HG03442 (cell line): ENCODE data around the gene HHATL.

Experiments used
- ATAC-seq: cut with Tn5 transposase; IDR thresholded peaks from one replicate; pipeline ENCODE4 v1.9.1; 2021; ENCODE audit warnings: mild to moderate bottlenecking, moderate library complexity; ENCODE audit not compliant: unreplicated experiment

Gene HHATL

GRCh38 chr3:42713747-42714146 is 11.1 kb upstream of the HHATL start:
- ATAC-seq: no peak

GRCh38 chr3:42712688-42713372 is 10.2 kb upstream of the HHATL start:
- no peak for ATAC-seq

GRCh38 chr3:42712344-42712648 is 9.7 kb upstream of the HHATL start:
- no peak for ATAC-seq

GRCh38 chr3:42711491-42712343 is 9.1 kb upstream of the HHATL start:
- ATAC-seq: no peak

- ATAC-seq: no peak
Measured at GRCh38 chr3:42710323-42711021, 7.9 kb upstream of the HHATL start.

- no peak for ATAC-seq
Measured at GRCh38 chr3:42709621-42710020, 7.0 kb upstream of the HHATL start.

- no peak for ATAC-seq
Measured at GRCh38 chr3:42708611-42709151, 6.1 kb upstream of the HHATL start.

- ATAC-seq: no peak
Measured at GRCh38 chr3:42707620-42708355, 5.2 kb upstream of the HHATL start.

- no peak for ATAC-seq
Measured at GRCh38 chr3:42706721-42707619, 4.4 kb upstream of the HHATL start.

- ATAC-seq: no peak
Measured at GRCh38 chr3:42705962-42706585, 3.5 kb upstream of the HHATL start.

- ATAC-seq: no peak
Measured at GRCh38 chr3:42705058-42705767, 2.6 kb upstream of the HHATL start.

- ATAC-seq: no peak
Measured at GRCh38 chr3:42704136-42704841, 1.7 kb upstream of the HHATL start.

GRCh38 chr3:42703695-42704025 is 1.1 kb upstream of the HHATL start:
- ATAC-seq: no peak

- ATAC-seq: no peak
Measured at GRCh38 chr3:42702982-42703694, 540 bp upstream of the HHATL start.

- ATAC-seq: no peak
Measured at GRCh38 chr3:42701371-42702065, 1.1 kb downstream of the HHATL start.

GRCh38 chr3:42700366-42701288 is 2.0 kb downstream of the HHATL start:
- ATAC-seq: no peak
